Lung (tissue), 12 donors: ENCODE results near the gene SLC1A6. TPM values are rescaled to one million over a fixed set of nuclear protein-coding genes. Genes with fewer than 3 reads are reported as not detected.

ENCODE experiments used
- ATAC-seq: fragments of 200-7000 bp; cut with Tn5 transposase; one replicate; pipeline ENCODE4 v1.9.1; 2020; ENCODE audit warnings: moderate number of reproducible peaks; ENCODE audit not compliant: insufficient read depth, low FRiP score
- DNase-seq, 3 donors: peaks; one replicate each; pipeline ENCODE4 v3.0.0-alpha.2; 2013 to 2017
- H3K27ac ChIP-seq, 2 donors: one replicate each; pipeline ENCODE4 v1.5.1; 2013; ENCODE audit warnings: mild to moderate bottlenecking in 2 of 2, moderate library complexity in 2 of 2, control low read depth in 1 of 2, inconsistent platforms in 1 of 2, low read depth in 1 of 2, low read length in 1 of 2
- H3K27me3 ChIP-seq, 3 donors: one replicate each; pipeline ENCODE4 v1.5.1; 2013; ENCODE audit warnings: low read length in 2 of 3; ENCODE audit not compliant: control insufficient read depth in 3 of 3, insufficient read depth in 3 of 3
- H3K36me3 ChIP-seq, 4 donors: one replicate each; pipeline ENCODE4 v1.5.1; 2013; ENCODE audit warnings: low read length in 4 of 4, mild to moderate bottlenecking in 1 of 4, moderate library complexity in 1 of 4; ENCODE audit not compliant: control insufficient read depth in 4 of 4, insufficient read depth in 4 of 4
- H3K4me1 ChIP-seq, 5 donors: one replicate each; pipeline ENCODE4 v1.5.1; 2013; ENCODE audit warnings: low read length in 5 of 5, mild to moderate bottlenecking in 2 of 5, moderate library complexity in 1 of 5; ENCODE audit not compliant: control insufficient read depth in 5 of 5, insufficient read depth in 5 of 5
- H3K4me3 ChIP-seq: one replicate; pipeline ENCODE4 v1.5.1; 2013; ENCODE audit warnings: mild to moderate bottlenecking, control low read depth, moderate library complexity
- H3K9ac ChIP-seq, 2 donors: one replicate each; pipeline ENCODE4 v1.5.1; 2013; ENCODE audit warnings: low read length in 2 of 2, control low read depth in 1 of 2; ENCODE audit not compliant: insufficient read depth in 1 of 2
- H3K9me3 ChIP-seq, 4 donors: one replicate each; pipeline ENCODE4 v1.5.1; 2013; ENCODE audit warnings: low read length in 3 of 4, mild to moderate bottlenecking in 1 of 4, moderate library complexity in 1 of 4; ENCODE audit not compliant: control insufficient read depth in 4 of 4, insufficient read depth in 3 of 4
- WGBS, 2 donors: extraction: QIAGEN DNeasy Blood & Tissue Kit; methylation state at CpG; one replicate each; pipeline ENCODE4 v1.1.7; 2013; 5-methylcytosine and 5-hydroxymethylcytosine counted together
- polyA plus RNA-seq, 2 donors: library from polyadenylated mRNA; stranded (reverse); fragments of 200-250 nt; gene quantifications; one replicate each; pipeline ENCODE4 v1.2.1, GENCODE V29; 2013
- total RNA-seq, 2 donors: library from RNA; depleted of rRNA in 1 of 2; stranded (reverse); fragments of >200 nt in 1 of 2; gene quantifications; one replicate each; pipeline ENCODE4 v1.2.1, GENCODE V29; 2014 to 2021
- TF ChIP-seq, protein P1 (sequence below): IDR thresholded peaks from 2 replicates; pipeline ENCODE4 v1.5.1; 2012; ENCODE audit warnings: mild to moderate bottlenecking; ENCODE audit errors: control extremely low read depth, extremely low read depth
- donor health status: control.
- donor health status: control.
- donor health status: Bipolar disorder and iron deficiency.
- donor health status: healthy.
- donor health status: DM: yes; HTN: yes; CAD: no.

The SLC1A6 gene
- total and polyA plus RNA-seq, 4 donors = not detected

- ATAC-seq (no peak), DNase-seq (no peak)
- H3K27me3 ChIP-seq = peaks cover 0 to 6% (median 2%) of the 10 kb centered on the region in 3 donors
- no peak overlapping the region for H3K9ac ChIP-seq
- TF ChIP-seq, protein P1, sequence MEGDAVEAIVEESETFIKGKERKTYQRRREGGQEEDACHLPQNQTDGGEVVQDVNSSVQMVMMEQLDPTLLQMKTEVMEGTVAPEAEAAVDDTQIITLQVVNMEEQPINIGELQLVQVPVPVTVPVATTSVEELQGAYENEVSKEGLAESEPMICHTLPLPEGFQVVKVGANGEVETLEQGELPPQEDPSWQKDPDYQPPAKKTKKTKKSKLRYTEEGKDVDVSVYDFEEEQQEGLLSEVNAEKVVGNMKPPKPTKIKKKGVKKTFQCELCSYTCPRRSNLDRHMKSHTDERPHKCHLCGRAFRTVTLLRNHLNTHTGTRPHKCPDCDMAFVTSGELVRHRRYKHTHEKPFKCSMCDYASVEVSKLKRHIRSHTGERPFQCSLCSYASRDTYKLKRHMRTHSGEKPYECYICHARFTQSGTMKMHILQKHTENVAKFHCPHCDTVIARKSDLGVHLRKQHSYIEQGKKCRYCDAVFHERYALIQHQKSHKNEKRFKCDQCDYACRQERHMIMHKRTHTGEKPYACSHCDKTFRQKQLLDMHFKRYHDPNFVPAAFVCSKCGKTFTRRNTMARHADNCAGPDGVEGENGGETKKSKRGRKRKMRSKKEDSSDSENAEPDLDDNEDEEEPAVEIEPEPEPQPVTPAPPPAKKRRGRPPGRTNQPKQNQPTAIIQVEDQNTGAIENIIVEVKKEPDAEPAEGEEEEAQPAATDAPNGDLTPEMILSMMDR = no peak
- H3K9me3 ChIP-seq = no peaks in the 10 kb centered on the region
- no peak overlapping the region for H3K4me3 ChIP-seq
- H3K27ac ChIP-seq = no peak overlapping the region
- 14 to 64% methylated on average over 2 of the region's 2 CpGs for WGBS, 2 donors
- H3K36me3 ChIP-seq = no peaks in the 10 kb centered on the region
- H3K4me1 ChIP-seq = no peaks in the 10 kb centered on the region
Measured at GRCh38 chr19:14901675-14902260, 77.9 kb downstream of the SLC1A6 start.

Other genes with a start within 250 kb of the SLC1A6 start
- gene ADGRE2, start 201.3 kb downstream of the SLC1A6 start, total RNA-seq = 10 to 100 TPM in 1 of 2 donors, 1 to 10 TPM in 1; 2.8 to 25.7 TPM
- gene ADGRE2, start 201.3 kb downstream of the SLC1A6 start, polyA plus RNA-seq = 10 to 100 TPM in 1 of 2 donors, 1 to 10 TPM in 1; 4.1 to 40.2 TPM
- not detected for gene OR7A5, start 144.7 kb downstream of the SLC1A6 start, total RNA-seq
- gene OR7A5, start 144.7 kb downstream of the SLC1A6 start, polyA plus RNA-seq = not detected
- not detected for gene OR7C1, start 144.7 kb downstream of the SLC1A6 start, total RNA-seq
- under 1 TPM; under 0.01 to 0.01 TPM for gene OR7C1, start 144.7 kb downstream of the SLC1A6 start, polyA plus RNA-seq
- not detected for gene OR7A10, start 130.9 kb downstream of the SLC1A6 start, total RNA-seq
- not detected for gene OR7A10, start 130.9 kb downstream of the SLC1A6 start, polyA plus RNA-seq
- gene OR7A17, start 93.7 kb downstream of the SLC1A6 start, total RNA-seq = not detected
- gene OR7A17, start 93.7 kb downstream of the SLC1A6 start, polyA plus RNA-seq = not detected
- gene OR7C2, start 38.4 kb downstream of the SLC1A6 start, total RNA-seq = not detected
- gene OR7C2, start 38.4 kb downstream of the SLC1A6 start, polyA plus RNA-seq = not detected
- gene CASP14, start 69.6 kb upstream of the SLC1A6 start, total RNA-seq = not detected
- not detected for gene CASP14, start 69.6 kb upstream of the SLC1A6 start, polyA plus RNA-seq
- gene OR1I1, start 102.3 kb upstream of the SLC1A6 start, total RNA-seq = not detected
- gene OR1I1, start 102.3 kb upstream of the SLC1A6 start, polyA plus RNA-seq = not detected
- gene SYDE1, start 127.5 kb upstream of the SLC1A6 start, total RNA-seq = 10 to 100 TPM; 17.0 to 26.9 TPM
- 10 to 100 TPM in 1 of 2 donors, 1 to 10 TPM in 1; 5.5 to 16.5 TPM for gene SYDE1, start 127.5 kb upstream of the SLC1A6 start, polyA plus RNA-seq
- gene NOTCH3, start 221.1 kb upstream of the SLC1A6 start, total RNA-seq = 10 to 100 TPM; 64.1 to 81.7 TPM
- 10 to 100 TPM; 13.1 to 22.1 TPM for gene NOTCH3, start 221.1 kb upstream of the SLC1A6 start, polyA plus RNA-seq